Large intestine (tissue), 3 donors: ENCODE data around the gene CAMSAP2. TPM values are rescaled to one million over a fixed set of nuclear protein-coding genes. Genes with fewer than 3 reads are reported as not detected.

ENCODE experiments used
- DNase-seq, 2 donors: peaks; one replicate each; pipeline versions ENCODE4 v3.0.0 to v3.0.0-alpha.2; 2013
- H3K27ac ChIP-seq: one replicate; pipeline ENCODE4 v1.5.1; 2013; ENCODE audit warnings: low read length
- H3K27me3 ChIP-seq: 2 replicates; pipeline ENCODE4 v1.6.1; 2013; ENCODE audit warnings: low read length; ENCODE audit not compliant: control insufficient read depth, insufficient read depth
- H3K36me3 ChIP-seq: 2 replicates; pipeline ENCODE4 v1.6.1; 2013; ENCODE audit warnings: low read length; ENCODE audit not compliant: control insufficient read depth, insufficient read depth
- H3K4me1 ChIP-seq: one replicate; pipeline ENCODE4 v1.6.1; 2013; ENCODE audit warnings: low read length; ENCODE audit not compliant: control insufficient read depth, insufficient read depth
- H3K4me3 ChIP-seq: one replicate; pipeline ENCODE4 v1.5.1; 2013; ENCODE audit warnings: low read length
- H3K9me3 ChIP-seq: one replicate; pipeline ENCODE4 v1.6.1; 2013; ENCODE audit warnings: mild to moderate bottlenecking, low read depth, low read length, moderate library complexity; ENCODE audit not compliant: control insufficient read depth
- WGBS: methylation state at CpG from one replicate; pipeline ENCODE4 v1.1.5; 2013; ENCODE audit warnings: low lambda C conversion rate; ENCODE audit not compliant: insufficient coverage; 5-methylcytosine and 5-hydroxymethylcytosine counted together
- polyA plus RNA-seq: library from polyadenylated mRNA; unstranded; fragments of 120-200 nt; gene quantifications from one replicate; pipeline ENCODE4 v1.2.1, GENCODE V29; 2013

Gene CAMSAP2
- polyA plus RNA-seq, 1 donor, result 17.9 TPM

DNA sequence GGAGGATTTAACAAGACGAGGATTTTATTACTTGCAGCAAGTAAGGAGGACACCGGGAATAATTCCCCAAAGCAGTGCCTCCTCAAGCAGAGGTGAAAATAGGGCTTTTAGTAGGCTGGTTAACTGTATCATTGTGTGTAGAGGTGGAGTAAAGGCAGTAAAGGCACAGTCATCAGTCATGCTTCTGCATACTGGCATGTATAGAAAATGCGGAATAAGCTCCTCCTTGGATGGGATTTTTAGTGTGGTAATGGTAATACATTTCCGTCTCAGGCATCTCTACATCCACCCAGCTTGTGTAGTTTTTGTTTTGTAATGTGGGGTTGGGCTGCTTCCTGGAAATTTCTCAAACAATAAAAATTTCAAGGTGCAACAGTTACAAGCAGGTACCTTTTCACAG, 106.7 kb downstream of the CAMSAP2 start:
- no peak overlapping the region for H3K27ac ChIP-seq
- no peak for DNase-seq
- peaks cover 28% of the 10 kb centered on the region for H3K36me3 ChIP-seq
- no peaks in the 10 kb centered on the region for H3K4me1 ChIP-seq
- WGBS, result 100% methylated on average over 1 of the region's 4 CpGs
- H3K27me3 ChIP-seq, result no peaks in the 10 kb centered on the region
- no peak overlapping the region for H3K4me3 ChIP-seq
- H3K9me3 ChIP-seq, result no peaks in the 10 kb centered on the region

DNA sequence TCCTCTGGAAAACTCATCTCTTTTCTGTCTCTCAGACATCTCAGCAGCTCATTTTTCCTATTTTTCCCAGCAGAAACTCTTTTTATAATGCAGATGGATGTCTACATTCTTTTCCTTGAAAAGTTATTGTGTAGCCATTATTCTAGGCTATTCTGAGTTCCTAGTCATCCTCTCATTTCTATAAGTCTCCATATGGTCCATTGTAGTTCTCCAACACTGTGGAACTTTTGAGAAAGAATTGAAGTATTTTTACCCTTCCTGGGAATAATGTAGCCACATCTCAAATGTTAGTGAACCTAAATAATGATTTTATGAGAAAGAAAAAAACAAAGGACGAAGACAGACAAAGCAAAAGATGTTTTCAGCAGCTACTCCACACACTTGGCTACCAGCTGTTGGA, 107.7 kb downstream of the CAMSAP2 start:
- DNase-seq, result no peak
- peaks cover 27% of the 10 kb centered on the region for H3K36me3 ChIP-seq
- H3K4me3 ChIP-seq, result no peak overlapping the region
- H3K27ac ChIP-seq, result no peak overlapping the region
- no peaks in the 10 kb centered on the region for H3K27me3 ChIP-seq
- 100% methylated on average over 1 of the region's 1 CpG for WGBS
- H3K9me3 ChIP-seq, result no peaks in the 10 kb centered on the region
- no peaks in the 10 kb centered on the region for H3K4me1 ChIP-seq

DNA sequence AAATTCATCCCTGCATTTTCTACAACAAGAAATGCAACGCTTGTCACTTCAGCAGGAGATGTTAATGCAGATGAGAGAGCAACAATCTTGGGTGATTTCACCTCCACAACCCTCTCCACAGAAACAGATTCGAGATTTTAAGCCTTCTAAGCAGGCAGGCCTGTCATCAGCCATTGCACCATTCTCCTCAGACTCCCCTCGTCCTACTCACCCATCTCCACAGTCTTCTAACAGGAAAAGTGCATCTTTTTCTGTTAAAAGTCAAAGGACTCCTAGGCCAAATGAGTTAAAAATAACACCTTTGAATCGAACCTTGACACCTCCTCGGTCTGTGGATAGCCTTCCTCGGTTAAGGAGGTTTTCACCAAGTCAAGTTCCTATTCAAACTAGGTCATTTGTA, 110.7 kb downstream of the CAMSAP2 start:
- no peak for DNase-seq
- Histone ChIP-seq H3K4me3 (no peak overlapping the region), H3K27ac (no peak overlapping the region), H3K36me3 (peaks cover 30% of the 10 kb centered on the region), H3K27me3 (no peaks in the 10 kb centered on the region), H3K9me3 (no peaks in the 10 kb centered on the region), H3K4me1 (no peaks in the 10 kb centered on the region)
- WGBS, result 100% methylated on average over 1 of the region's 6 CpGs

GRCh38 chr1:200850554-200850953, 111.9 kb downstream of the CAMSAP2 start:
- Histone ChIP-seq H3K4me3 (no peak overlapping the region), H3K4me1 (no peaks in the 10 kb centered on the region), H3K27me3 (no peaks in the 10 kb centered on the region), H3K36me3 (peaks cover 27% of the 10 kb centered on the region), H3K9me3 (no peaks in the 10 kb centered on the region), H3K27ac (no peak overlapping the region)
- no peak for DNase-seq

- no CpG with 5 or more reads among the region's 2 CpGs for WGBS
- no peaks in the 10 kb centered on the region for H3K27me3 ChIP-seq
- DNase-seq, result no peak
Measured at GRCh38 chr1:200856716-200857357, 118.1 kb downstream of the CAMSAP2 start.

DNA sequence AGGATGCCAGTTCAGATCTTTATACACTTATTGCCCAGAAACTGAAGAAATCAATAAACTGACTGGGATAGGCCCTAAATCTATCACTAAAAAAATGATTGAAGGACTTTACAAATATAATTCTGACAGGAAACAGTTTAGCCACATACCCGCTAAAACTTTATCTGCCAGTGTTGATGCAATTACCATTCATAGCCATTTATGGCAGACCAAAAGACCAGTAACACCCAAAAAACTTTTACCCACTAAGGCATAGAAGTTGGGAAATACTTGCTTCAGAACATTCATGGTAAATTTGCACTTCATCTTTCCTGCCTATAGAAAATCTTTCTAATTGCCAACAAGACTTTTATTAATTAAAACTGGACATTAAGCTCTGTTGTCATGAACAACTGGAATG, 119.1 kb downstream of the CAMSAP2 start:
- no peaks in the 10 kb centered on the region for H3K4me1 ChIP-seq

More at GRCh38 chr1:200856716-200857357, 118.1 kb downstream of the CAMSAP2 start:
- Histone ChIP-seq H3K4me1 (no peaks in the 10 kb centered on the region), H3K36me3 (peaks cover 28% of the 10 kb centered on the region), H3K27ac (no peak overlapping the region), H3K9me3 (no peaks in the 10 kb centered on the region), H3K4me3 (no peak overlapping the region)

GRCh38 chr1:200861937-200862647, 123.4 kb downstream of the CAMSAP2 start:
- Histone ChIP-seq H3K27me3 (no peaks in the 10 kb centered on the region), H3K4me1 (no peaks in the 10 kb centered on the region), H3K36me3 (peaks cover 14% of the 10 kb centered on the region), H3K27ac (no peak overlapping the region), H3K4me3 (no peak overlapping the region), H3K9me3 (no peaks in the 10 kb centered on the region)
- DNase-seq, result no peak
- no CpG with 5 or more reads among the region's 2 CpGs for WGBS

More for the DNA sequence above, 119.1 kb downstream of the CAMSAP2 start:
- H3K27ac ChIP-seq, result no peak overlapping the region
- no peak for DNase-seq
- H3K9me3 ChIP-seq, result no peaks in the 10 kb centered on the region
- no peaks in the 10 kb centered on the region for H3K27me3 ChIP-seq
- peaks cover 31% of the 10 kb centered on the region for H3K36me3 ChIP-seq
- H3K4me3 ChIP-seq, result no peak overlapping the region
- WGBS, result no CpG with 5 or more reads among the region's 1 CpG

GRCh38 chr1:200862713-200863415, 124.2 kb downstream of the CAMSAP2 start:
- no peak for DNase-seq
- peaks cover 10% of the 10 kb centered on the region for H3K36me3 ChIP-seq
- no peak overlapping the region for H3K27ac ChIP-seq
- peaks cover 6% of the 10 kb centered on the region for H3K27me3 ChIP-seq
- H3K4me3 ChIP-seq, result no peak overlapping the region
- WGBS, result 84% methylated on average over 2 of the region's 9 CpGs
- H3K9me3 ChIP-seq, result no peaks in the 10 kb centered on the region
- no peaks in the 10 kb centered on the region for H3K4me1 ChIP-seq

DNA sequence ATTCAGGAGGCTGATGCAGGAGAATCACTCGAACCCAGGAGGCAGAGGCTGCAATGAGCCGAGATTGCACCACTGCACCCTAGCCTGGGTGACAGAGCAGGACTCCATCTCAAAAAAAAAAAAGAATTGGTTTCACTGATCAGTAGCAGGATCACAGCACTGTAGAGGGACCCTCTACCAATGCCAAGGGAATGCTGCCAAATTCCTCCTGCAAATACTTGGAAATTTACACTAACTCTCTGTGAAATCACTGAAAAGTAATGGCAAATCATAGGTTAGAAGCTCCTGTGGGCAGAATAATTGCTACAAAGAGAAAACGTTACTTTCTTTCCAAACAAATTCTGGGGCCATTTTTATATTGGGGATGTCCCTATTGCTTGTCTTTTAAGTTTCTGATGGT, 127.4 kb downstream of the CAMSAP2 start:
- H3K27me3 ChIP-seq, result peaks cover 17% of the 10 kb centered on the region
- no peak overlapping the region for H3K4me3 ChIP-seq
- H3K4me1 ChIP-seq, result no peaks in the 10 kb centered on the region
- no peaks in the 10 kb centered on the region for H3K9me3 ChIP-seq
- DNase-seq, result no peak
- H3K27ac ChIP-seq, result no peak overlapping the region
- 57% methylated on average over 1 of the region's 3 CpGs for WGBS
- peaks cover 9% of the 10 kb centered on the region for H3K36me3 ChIP-seq

- 79% methylated on average over 2 of the region's 5 CpGs for WGBS
- Histone ChIP-seq H3K4me3 (no peak overlapping the region), H3K27ac (no peak overlapping the region), H3K4me1 (no peaks in the 10 kb centered on the region), H3K9me3 (no peaks in the 10 kb centered on the region), H3K27me3 (peaks cover 21% of the 10 kb centered on the region), H3K36me3 (peaks cover 9% of the 10 kb centered on the region)
- no peak for DNase-seq
Measured at GRCh38 chr1:200866521-200866920, 127.8 kb downstream of the CAMSAP2 start.
